NCI-H748 (cell line): ENCODE results near the gene SMTNL2.
"Not testable (repeated sequence)": the region's sequence is repeated elsewhere in the genome, so short reads cannot be mapped to it uniquely, and the experiment has no call there.

ENCODE experiments used
- DNase-seq: peaks from one replicate; lab custom pipeline; 2025; ENCODE audit not compliant: unreplicated experiment; lab: John Stamatoyannopoulos, UW

The SMTNL2 gene

DNA sequence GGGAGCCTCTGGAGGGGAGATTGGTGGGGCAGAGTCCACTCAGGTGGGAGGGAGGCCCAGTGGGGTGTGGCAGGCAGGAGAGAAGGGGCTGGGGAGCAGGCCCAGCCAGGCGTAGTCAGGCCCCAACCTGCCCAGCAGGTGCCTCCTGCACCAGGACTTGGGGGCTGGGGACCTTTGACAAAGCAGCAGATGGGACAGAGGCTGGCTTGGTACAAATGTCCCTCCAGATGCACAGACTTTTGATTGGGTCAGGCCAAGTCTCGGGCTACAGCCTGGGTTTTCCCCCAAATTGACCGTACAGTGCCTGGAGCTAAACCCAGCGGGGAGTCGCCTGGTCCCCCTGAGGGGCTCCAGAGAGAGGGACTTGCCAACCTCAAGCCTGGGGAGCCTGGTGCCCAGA lies 24.4 kb upstream of the SMTNL2 start:
- DNase-seq, result no peak

DNA sequence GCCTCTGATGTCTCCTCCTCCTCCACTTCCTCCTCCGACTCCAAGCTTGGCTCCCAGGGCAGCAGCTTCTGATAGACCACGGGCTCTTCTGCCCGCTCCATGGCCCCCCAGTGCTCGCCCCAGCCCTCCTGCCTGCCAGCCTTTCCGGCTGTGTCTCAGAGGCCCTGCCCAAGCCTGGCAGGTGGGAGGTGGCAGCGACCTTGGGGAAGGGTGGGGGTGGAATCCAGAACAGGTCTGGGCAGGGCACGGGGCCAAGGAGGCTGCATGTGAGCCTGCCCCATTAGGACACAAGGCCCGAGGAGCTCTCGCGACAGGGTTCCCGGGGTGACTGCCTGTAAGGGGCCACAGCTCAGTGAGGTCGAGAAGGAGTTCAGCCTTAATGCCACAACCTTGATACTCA lies 23.9 kb upstream of the SMTNL2 start, which contains the start of gene GGT6:
TSS of gene GGT6 (minus strand) at position 157 of the 400 bp plus-strand sequence. CDS start at position 101, 56 bp downstream.
- no peak for DNase-seq

DNA sequence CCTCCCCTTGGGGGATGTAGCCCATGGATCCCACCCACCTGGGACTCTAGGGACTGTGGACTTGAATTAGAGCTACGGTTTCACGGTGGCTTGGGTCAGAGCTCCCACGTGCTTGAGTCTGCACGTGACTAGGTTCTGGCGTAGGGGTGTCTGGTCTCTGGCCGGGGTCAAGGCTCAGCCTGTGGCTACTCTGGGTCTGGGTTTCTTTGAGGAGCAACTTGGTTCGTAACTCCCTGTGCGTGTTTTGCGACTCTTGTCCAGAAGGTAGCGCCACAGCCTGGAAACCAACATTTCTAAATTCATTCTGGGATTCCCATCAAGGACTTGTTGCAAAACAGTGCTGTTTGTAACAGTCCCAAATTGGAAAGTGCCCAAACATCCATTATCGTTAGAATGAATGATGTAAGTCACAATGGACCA lies 23.5 kb upstream of the SMTNL2 start:
- no peak for DNase-seq

DNA sequence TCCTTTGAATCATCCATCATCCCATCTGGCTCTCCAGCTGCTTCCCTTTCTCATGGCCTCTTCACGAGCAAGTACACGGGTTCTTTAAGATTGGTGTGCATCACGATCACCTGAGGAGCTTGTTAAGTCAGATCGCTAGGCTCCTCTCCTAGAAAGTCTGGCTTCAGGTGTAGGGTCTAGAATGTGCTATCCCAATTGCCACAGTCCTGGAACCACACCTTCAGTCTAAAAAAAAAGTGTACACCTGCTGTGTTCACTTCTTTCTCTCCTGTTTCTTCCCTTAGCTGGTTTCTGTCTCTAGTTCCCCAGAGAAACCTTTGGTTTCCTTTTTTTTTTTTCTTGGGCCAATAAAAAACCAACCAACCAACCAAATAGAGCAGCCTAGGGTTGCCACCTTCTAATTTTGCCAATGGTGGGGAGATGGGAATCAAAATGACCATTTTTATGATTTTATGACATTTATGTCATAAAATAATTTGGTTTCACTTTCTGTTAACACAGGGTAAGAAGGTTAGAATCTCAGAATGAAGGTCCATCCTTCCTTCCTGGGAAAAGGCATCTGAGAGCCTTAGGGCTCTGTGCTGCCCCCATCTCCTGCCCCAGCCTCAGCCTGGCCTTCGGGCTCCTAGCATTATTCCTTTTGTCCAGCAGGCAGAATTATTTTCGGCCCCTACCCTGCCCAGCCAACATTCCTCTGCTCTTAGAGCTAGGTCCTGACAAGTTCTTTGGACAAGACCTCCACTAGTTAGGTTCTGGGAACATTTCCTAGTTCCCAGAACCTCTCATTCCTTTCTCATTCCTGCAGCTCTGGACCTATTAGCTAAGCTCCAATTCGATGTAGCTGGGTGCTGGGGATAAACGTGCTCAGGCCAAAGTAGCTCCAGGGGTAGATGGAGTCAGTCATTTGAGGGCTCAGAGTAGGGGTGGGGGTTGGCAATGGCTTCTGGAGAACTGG lies 22.0 kb upstream of the SMTNL2 start:
- no peak for DNase-seq

DNA sequence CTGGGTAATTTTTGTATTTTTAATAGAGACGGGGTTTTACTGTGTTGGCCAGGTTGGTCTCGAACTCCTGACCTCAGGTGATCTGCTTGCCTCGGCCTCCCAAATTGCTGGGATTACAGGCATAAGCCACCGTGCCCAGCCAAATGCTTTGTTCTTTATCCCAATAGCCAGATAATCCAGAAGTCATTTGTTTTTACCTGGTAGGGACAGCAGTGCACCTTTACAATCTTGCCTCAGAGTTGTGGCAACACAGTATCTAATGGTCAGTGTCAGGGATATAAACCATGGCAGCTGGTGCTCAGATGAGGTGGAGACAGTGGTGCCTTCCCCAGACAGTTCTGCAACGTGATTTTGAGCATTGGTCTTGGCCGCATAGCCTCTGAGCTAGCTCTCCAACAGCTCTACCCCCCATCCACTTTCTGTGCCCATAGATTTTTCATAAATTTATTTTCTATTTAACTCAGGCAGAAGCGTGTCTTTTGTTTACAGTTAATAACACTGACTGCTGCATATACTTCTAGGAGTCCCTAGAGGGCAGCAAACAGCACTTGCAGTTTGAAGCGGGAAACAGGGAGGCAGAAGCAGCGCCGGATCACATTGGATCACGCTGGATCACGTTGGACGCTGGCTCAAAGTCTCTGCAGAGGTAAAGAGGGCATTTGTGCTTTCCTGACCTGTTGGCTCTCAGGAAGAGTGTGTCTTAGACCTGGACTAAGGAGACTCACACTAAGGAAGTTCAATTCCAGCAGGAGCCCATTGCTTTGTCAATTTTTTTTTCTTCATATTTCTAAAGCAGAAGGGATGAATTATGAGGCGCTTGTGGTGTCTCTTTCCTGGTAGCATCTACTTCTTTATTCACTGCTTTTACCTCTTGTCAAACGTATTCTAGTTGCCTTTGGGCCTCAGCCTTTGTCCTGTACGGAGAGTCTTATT lies 18.9 kb upstream of the SMTNL2 start:
- peak; percentile 90 for DNase-seq

DNA sequence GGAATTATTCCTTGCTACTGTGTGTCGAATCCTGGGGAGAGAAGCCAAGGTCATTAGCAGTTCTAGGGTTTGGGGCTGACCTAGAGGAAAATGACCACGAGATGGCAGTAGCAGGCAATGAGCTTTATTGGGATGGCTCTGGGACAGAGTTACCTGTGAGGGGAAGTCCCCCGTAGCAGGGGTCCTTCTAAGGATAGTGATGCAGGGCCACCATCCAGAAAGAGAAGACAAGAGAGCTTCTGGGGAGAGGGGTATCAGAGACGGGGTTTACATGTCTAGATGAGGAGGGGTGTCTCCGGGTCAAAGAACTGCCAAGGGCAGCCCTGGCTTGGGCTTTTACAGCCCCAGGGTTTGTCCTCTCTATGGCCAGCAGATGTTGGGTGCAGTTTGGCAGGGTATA lies 17.5 kb upstream of the SMTNL2 start:
- DNase-seq, result peak; percentile 80

DNA sequence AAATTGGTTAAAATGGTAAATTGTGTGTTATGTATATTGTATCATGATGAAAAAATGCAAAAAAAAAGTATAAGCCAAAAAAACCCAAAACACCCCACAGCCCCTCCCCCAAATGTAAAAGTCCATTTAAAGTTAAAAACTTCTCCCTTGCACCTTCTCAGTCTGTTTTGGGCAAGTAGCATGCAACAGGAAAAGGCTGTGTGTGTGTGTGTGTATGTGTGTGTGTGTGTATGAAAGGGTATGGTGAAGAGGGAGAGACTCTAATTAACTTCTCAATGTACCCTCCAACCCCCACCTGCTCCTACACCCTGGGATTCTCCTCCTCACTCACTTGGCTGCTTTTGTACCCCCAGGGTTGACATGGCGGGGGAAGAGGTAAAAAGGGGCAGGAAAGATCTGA lies 14.7 kb upstream of the SMTNL2 start:
- no peak for DNase-seq

DNA sequence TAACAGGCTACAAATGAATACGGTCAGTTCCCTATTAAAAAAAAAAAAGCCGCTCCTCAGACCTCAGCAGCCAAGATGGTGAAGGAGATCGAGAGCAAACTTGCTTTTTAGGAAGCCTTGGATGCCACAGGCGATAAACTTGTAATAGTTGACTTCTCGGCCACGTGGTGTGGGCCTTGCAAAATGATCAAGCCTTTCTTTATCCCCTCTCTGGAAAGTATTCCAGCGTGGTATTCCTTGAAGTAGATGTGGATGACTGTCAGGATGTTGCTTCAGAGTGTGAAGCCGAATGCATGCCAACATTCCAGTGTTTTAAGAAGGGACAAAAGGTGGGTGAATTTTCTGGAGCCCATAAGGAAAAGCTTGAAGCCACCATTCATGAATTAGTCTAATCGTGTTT lies 12.2 kb upstream of the SMTNL2 start:
- no peak for DNase-seq

DNA sequence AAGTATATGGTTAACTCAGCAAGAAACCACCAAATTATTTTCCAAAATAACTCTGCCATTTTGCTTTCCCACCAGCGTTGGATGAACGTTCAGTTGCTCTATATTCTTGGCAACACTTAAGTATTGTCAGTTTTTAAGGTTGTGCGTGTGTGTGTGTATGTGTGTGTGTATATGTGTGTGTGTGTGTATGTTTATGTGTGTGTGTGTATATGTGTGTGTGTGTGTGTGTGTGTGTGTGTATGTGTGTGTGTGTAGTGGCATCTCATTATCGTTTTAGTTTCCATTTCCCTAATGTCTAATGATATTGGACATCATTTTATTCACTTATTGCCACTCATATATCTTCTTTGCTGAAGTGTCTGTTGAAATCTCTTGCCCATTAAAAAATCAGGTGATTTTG lies 11.2 kb upstream of the SMTNL2 start:
- DNase-seq, result no peak

DNA sequence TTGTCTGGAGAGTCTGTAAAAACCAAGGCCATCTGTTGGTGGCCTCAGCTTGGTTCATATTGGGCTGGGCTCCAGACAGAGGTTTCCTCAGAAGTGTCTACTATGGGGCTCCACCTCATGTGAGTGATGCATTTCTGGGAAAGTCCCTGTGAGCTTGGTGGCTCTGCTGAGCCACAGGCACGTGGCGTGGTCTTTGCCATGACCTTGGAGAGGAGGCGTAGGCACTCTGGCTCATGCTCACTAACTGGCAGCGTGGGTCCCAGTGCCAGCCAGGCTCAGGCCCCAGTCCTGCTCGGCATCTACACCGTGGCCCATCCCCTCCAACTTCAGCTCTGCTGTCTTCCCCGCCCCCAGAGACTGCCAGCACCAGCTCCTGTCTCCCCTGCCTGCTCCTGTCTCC lies 10.7 kb upstream of the SMTNL2 start:
- DNase-seq, result no peak

DNA sequence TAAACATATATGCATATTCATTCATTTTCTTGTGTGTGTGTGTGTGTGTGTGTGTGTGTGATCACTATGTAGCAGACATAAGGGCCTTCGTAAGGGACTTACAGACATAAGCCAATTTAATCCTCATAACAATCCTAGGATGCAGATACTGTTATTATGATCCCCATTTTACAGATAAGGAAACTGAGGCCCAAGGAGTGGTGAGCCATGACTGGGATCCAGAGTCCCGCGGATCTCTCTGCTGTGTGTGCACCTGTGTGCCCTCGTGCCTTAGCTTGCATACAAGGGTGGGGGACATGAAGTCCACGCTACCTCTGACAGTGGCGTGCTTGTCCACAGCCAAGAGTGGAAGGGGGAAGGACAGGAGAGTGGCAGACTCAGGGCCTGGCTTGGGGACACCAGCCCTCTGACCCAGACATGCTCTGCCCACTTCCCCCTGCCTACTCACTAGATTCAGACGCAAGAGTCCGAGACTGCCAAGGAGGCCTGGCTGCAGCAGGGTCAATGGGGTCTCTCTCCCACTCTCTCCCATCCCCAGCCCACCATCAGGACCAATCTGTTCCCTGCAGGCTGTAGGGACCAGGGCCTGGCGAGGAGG lies 9.8 kb upstream of the SMTNL2 start:
- DNase-seq, result no peak

DNA sequence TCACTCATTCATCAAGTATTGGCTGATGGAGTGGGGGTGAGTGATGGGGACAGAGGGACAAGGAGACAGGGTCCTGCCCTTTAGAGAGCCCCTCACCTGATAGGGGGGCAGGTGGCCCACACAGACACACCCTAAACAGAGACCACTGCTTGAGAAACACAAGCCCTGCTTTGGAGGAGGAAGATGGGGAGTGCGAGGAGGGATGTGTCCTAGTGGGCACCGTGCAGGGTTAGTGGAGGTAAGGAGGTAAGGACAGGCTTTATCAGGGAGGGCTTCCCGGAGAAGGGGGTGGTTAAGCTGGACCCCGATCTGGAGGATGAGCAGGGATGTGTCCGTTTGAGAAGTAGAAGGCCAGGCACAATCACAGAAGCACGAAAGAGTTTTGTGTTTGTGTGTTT lies 8.2 kb upstream of the SMTNL2 start:
- no peak for DNase-seq

DNA sequence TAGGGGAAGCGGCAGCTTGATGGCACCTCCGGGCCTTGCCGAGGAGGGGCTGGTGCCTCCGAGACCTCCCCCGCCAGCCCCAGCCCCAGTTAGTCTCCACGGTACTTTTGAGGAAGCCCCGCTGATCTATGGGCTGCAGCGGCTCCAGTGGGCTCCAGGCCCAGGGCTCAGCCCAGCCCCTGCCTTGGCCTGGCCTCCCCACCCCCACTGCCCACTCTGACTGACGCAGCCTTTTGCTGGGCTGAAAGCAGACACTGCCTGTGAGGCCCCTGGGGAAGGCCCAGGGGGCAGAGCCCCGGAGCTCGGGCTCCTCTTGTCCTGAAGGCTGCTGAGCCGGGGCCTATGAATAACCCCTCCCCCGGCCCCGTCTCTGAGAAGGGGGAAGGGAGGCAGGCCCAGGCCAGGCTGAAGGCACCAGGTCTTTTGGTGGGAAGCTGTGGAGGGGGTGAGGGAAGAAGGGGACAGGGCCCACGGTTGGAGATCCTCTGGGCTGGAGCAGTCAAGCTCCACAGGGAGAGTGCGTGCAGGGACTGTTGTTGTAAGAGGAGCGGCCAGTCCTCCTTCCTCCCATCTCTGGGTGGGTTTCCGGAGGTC lies 7.5 kb upstream of the SMTNL2 start:
- DNase-seq, result no peak

DNA sequence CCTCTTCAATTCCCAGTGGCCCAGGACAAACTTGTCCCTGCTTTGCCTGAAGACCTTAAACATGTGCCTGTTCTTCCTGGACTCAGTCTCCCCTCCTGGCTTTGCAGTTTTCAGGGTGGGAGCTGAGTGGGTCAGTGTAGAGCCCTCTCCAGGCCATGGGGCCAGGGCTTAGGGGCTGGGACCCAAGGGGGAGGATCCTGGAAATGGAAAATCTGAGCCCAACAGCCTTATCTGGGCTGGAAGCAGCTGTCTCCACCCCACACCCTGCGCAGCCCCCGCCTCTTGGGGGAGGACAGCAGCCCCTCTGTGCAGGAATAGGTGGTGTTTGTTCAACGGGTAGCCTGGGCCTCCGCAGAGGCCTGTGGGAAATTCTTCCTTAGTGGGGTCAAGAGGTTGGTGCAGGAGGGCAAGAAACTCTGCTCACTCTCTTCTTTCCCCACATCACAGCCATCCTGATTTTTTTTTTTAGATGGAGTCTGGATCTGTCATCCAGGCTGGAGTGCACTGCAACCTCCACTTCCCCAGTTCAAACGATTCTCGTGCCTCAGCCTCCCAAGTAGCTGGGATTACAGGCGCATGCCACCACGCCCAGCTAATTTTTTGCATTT lies 6.8 kb upstream of the SMTNL2 start:
- no peak for DNase-seq

DNA sequence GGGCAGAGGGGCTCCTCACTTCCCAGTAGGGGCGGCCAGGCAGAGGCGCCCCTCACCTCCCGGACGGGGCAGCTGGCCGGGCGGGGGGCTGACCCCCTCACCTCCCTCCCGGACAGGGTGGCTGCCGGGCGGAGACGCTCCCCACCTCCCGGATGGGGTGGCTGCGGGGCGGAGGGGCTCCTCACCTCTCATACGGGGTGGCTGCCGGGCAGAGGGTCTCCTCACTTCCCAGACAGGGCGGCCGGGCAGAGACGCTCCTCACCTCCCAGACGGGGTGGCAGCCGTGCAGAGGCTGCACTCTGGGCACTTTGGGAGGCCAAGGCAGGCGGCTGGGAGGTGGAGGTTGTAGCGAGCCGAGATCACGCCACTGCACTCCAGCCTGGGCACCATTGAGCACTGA lies 6.0 kb upstream of the SMTNL2 start:
- not testable (repeated sequence) for DNase-seq

DNA sequence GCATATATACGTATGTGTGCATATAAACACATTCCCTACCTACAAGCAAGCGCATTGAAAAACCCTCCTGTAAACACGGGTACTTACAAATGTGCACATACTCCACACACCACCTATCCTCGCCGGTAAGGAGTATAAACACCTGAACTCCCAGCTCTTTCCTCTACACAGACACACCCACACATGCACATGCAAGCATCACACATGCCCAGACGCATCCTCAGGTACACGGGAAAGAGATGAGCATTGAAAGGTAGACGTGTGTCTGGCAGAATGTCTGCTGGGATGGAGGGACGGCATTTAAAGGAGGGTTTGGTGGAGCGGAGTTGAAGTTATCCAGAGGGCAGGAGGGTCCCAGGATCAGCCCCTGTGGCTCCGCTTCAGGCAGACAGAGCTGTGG lies 4.7 kb upstream of the SMTNL2 start:
- DNase-seq, result no peak

DNA sequence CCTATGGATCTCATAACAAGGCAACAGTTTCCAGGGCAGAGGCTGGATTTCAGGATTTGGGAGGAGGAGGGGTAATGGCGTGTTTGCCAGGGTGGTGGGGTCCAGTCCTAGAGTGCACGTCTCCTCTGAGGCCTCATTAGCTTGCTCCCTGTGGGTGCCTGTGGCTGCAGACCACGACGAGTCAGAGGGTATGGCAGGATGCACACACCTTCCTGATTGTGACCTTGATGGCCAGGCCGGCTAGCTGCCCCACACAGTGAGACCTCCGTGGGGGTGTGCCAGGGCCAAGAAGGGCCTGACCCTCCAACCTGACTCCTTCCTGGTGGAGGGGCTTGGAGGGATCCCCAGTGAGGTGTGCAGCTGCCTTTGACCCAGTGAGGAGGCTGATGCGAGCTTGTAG lies 4.0 kb upstream of the SMTNL2 start:
- no peak for DNase-seq

DNA sequence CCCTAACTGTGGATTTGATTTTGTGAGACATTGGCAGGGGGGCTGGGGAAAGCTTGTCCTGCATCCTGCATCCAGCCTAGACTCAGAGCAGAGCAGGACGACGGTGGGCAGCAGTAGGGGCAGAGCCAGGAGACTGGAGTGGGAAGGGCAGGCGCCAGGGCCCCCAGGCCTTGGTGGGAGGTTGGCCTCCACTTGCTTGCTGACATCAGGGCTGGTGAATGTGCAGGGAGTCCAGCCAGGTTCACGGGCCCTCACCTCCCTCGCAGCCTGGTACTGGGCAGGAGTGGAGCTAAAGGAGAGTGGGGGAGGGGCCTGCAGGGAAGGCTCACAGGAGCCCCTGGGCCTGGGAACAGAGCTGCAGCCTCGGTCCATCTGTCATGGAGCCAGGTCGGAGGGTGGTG lies 2.2 kb upstream of the SMTNL2 start:
- no peak for DNase-seq

DNA sequence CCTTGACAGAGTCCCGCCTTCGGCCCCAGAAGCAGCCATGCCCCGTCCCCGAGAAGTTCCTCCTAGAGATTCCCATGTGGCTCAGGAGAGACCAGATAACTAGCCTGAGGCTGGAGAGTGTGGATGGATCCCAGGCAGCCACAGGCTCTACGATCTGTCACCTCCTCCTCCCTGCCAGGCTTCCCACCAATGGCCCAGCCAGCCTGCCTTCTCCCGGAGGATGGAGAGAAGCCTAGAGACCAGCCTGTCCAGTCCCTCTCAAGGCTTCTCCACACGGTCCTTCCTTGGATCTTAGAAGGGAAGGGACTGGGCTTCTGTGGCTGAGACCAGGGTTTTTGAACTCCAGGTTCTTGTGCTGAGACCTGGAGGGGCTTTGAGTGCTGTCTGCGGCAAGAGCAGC lies 1.6 kb upstream of the SMTNL2 start:
- DNase-seq, result no peak

DNA sequence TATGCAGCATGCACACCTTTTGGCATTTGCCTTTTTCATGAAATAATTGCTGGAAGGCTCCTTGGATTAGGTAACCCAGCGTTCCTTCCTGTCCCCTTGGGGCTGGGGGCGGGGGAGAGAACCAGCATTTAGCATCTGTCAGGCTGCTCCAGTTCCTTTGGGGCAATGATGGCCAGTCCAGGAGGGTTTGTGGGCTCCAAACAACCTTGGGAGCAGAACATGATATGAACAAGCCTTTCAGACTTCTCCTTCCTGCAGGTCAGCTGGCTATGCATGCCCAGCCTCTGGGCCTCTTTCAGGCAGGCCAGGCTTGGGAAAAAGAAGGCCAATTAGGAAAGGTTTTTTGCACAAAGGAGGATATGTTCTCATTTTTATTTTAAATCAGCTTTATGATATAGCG lies 1.1 kb upstream of the SMTNL2 start:
- no peak for DNase-seq

DNA sequence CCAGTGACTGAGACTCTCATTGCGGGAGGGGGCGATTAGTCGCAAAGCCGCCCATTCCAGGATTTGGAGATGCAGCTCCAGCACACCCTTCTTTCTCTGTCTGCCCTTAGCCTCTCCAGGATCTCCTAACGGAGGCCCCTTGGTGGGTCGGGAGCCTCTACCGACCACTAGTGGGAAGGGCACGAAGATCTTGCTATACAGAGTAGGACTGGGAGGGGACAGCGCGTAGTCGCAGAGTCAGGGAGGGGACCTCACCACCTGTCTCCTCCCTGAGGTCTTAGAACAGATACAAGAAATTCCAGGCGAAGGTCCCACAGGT lies 588 bp upstream of the SMTNL2 start:
- peak; percentile 69 for DNase-seq
